HepG2 (cell line): ENCODE data around the gene GRIK5. TPM values are rescaled to one million over a fixed set of nuclear protein-coding genes. Genes with fewer than 3 reads are reported as not detected.

ENCODE experiments used
- BCL6 ChIP-seq: IDR thresholded peaks from 2 replicates; pipeline ENCODE4 v1.6.1; 2016; ENCODE audit warnings: missing genetic modification reagents, missing compliant biosample characterization
- CERS6 ChIP-seq: sonication (generic); formaldehyde crosslinking; IDR thresholded peaks from 2 replicates; pipeline ENCODE4 v1.5.0; 2020; ENCODE audit warnings: missing genetic modification reagents
- CREM ChIP-seq, 2 experiments: sonication (generic) in 1 of 2; formaldehyde crosslinking in 1 of 2; IDR thresholded peaks; 2 replicates each; pipeline versions ENCODE4 v1.4.0 to v1.6.1; 2016 to 2020; ENCODE audit warnings: antibody characterized with exemption in 1 of 2, mild to moderate bottlenecking in 1 of 2, missing genetic modification reagents in 1 of 2
- JUND ChIP-seq: sonication (generic); formaldehyde crosslinking; IDR thresholded peaks from 2 replicates; pipeline ENCODE4 v1.8.0; 2022; ENCODE audit warnings: mild to moderate bottlenecking, missing genetic modification reagents
- KDM4B ChIP-seq: sonication (generic); formaldehyde crosslinking; IDR thresholded peaks from 2 replicates; pipeline ENCODE4 v1.4.0; 2020; ENCODE audit warnings: missing genetic modification reagents
- NFAT5 ChIP-seq: sonication (generic); formaldehyde crosslinking; IDR thresholded peaks from 2 replicates; pipeline ENCODE4 v1.4.0; 2020; ENCODE audit warnings: missing genetic modification reagents
- NR2C2 ChIP-seq: sonication (generic); formaldehyde crosslinking; IDR thresholded peaks from 2 replicates; pipeline ENCODE4 v1.4.0; 2020; ENCODE audit warnings: missing genetic modification reagents, mild to moderate bottlenecking, moderate library complexity, borderline replicate concordance
- SMAD9 ChIP-seq: sonication (generic); formaldehyde crosslinking; IDR thresholded peaks from 2 replicates; pipeline ENCODE4 v1.5.1; 2020; ENCODE audit warnings: mild to moderate bottlenecking, missing genetic modification reagents
- SYNCRIP ChIP-seq: fragments of 200-400 bp; formaldehyde crosslinking; IDR thresholded peaks from 2 replicates; pipeline ENCODE4 v1.6.1; 2018; ENCODE audit warnings: mild to moderate bottlenecking, low read depth, low read length; ENCODE audit not compliant: insufficient read depth
- TEAD2 ChIP-seq: sonication (generic); formaldehyde crosslinking; IDR thresholded peaks from 2 replicates; pipeline ENCODE4 v1.9.0; 2021; ENCODE audit warnings: missing genetic modification reagents
- ZBED4 ChIP-seq: sonication (generic); formaldehyde crosslinking; IDR thresholded peaks from 2 replicates; pipeline ENCODE4 v1.4.0; 2020; ENCODE audit warnings: missing genetic modification reagents, borderline replicate concordance
- ZNF143 ChIP-seq: sonication (generic); formaldehyde crosslinking; IDR thresholded peaks from 2 replicates; pipeline ENCODE4 v1.4.0; 2020; ENCODE audit warnings: missing genetic modification reagents
- ZNF362 ChIP-seq: sonication (generic); formaldehyde crosslinking; IDR thresholded peaks from 2 replicates; pipeline ENCODE4 v1.4.0; 2020; ENCODE audit warnings: missing genetic modification reagents, mild to moderate bottlenecking, borderline replicate concordance
- ZNF367 ChIP-seq: sonication (generic); formaldehyde crosslinking; IDR thresholded peaks from 2 replicates; pipeline ENCODE4 v1.4.0; 2020; ENCODE audit warnings: missing genetic modification reagents, borderline replicate concordance
- ZNF572 ChIP-seq: sonication (generic); formaldehyde crosslinking; IDR thresholded peaks from 2 replicates; pipeline ENCODE4 v1.5.1; 2020; ENCODE audit warnings: mild to moderate bottlenecking, missing genetic modification reagents
- ZNF589 ChIP-seq: sonication (generic); formaldehyde crosslinking; conservative IDR thresholded peaks from 2 replicates; pipeline ENCODE4 v1.8.0; 2022; ENCODE audit warnings: mild to moderate bottlenecking, moderate library complexity, missing genetic modification reagents
- ZNF773 ChIP-seq: sonication (generic); formaldehyde crosslinking; IDR thresholded peaks from 2 replicates; pipeline ENCODE4 v1.4.0; 2020; ENCODE audit warnings: missing genetic modification reagents, borderline replicate concordance
- polyA plus RNA-seq, 8 experiments: library from polyadenylated mRNA; depleted of rRNA in 3 of 8; stranded (reverse) in 7 of 8; unstranded in 1 of 8; fragments of >200 nt; fragmentation: Illumina TruSeq in 4 of 8; extraction: Trizol in 4 of 8; gene quantifications; 2 replicates each; pipeline versions ENCODE4 v1.2.1 to v1.2.3, GENCODE V29; 2011 to 2016; ENCODE audit warnings: low read depth in 4 of 8, missing spikeins in 1 of 8, mixed read lengths in 1 of 8; ENCODE audit not compliant: insufficient read depth in 1 of 8
- total RNA-seq, 5 experiments: library from RNA; depleted of rRNA; stranded (reverse); fragments of >200 nt; fragmentation: Illumina TruSeq; extraction: Trizol; gene quantifications; 2 replicates each; pipeline ENCODE4 v1.2.3, GENCODE V29; 2016; ENCODE audit warnings: low read depth in 1 of 5

The GRIK5 gene
- total and polyA plus RNA-seq, 2 of the 13 experiments (the other 11 are each of a cell fraction or from before 2014, with no cell fraction given): not detected

GRCh38 chr19:41958367-41959055, 111.5 kb downstream of the GRIK5 start (continued):
- TF ChIP-seq ZBED4: no peak
- no peak for TF ChIP-seq BCL6 (CRISPR knock-in tag)
- no peak for TF ChIP-seq ZNF367 (CRISPR knock-in tag)
- TF ChIP-seq TEAD2 (CRISPR knock-in tag): no peak
- no peak for TF ChIP-seq ZNF589 (CRISPR knock-in tag)
- TF ChIP-seq ZNF362 (CRISPR knock-in tag): no peak
- TF ChIP-seq ZNF572: peak; percentile 16; the same call in 1 of the 2 replicates
- no peak for TF ChIP-seq NR2C2
- TF ChIP-seq CREM (IDR thresholded peaks at IDR 0.05): no peak
- no peak for TF ChIP-seq CREM (CRISPR knock-in tag; IDR thresholded peaks at IDR 0.05)
- no peak for TF ChIP-seq ZNF143 (CRISPR knock-in tag)
- no peak for TF ChIP-seq ZNF773 (CRISPR knock-in tag)
- TF ChIP-seq JUND (CRISPR knock-in tag): no peak
- TF ChIP-seq SYNCRIP: no peak
- no peak for TF ChIP-seq SMAD9 (CRISPR knock-in tag)
- TF ChIP-seq NFAT5 (CRISPR knock-in tag): no peak
- TF ChIP-seq KDM4B (CRISPR knock-in tag): 0 out of 2 replicates have a peak, but pooled peaks have one; percentile 39
- no peak for TF ChIP-seq CERS6 (CRISPR knock-in tag)
